HG03159 (cell line): ENCODE data around the gene MGP.

ENCODE experiments used
- ATAC-seq: cut with Tn5 transposase; IDR thresholded peaks from one replicate; pipeline ENCODE4 v1.9.1; 2021; ENCODE audit warnings: mild to moderate bottlenecking, moderate library complexity; ENCODE audit not compliant: unreplicated experiment

Gene MGP

GRCh38 chr12:14885718-14886221, at the start of gene MGP:
Gene MGP, minus strand, starts transcription at chr12:14885854. Its CDS starts 63 bp downstream, at chr12:14885791.
- no peak for ATAC-seq

GRCh38 chr12:14935031-14935430, 49.4 kb upstream of the MGP start:
- ATAC-seq = no peak

- ATAC-seq = no peak
Measured at GRCh38 chr12:14934511-14934910, 48.9 kb upstream of the MGP start.

GRCh38 chr12:14931791-14932560, 46.3 kb upstream of the MGP start:
- ATAC-seq = no peak

- ATAC-seq = no peak
Measured at GRCh38 chr12:14931359-14931758, 45.7 kb upstream of the MGP start.

GRCh38 chr12:14930299-14930698, 44.6 kb upstream of the MGP start:
- no peak for ATAC-seq

- no peak for ATAC-seq
Measured at GRCh38 chr12:14928931-14929330, 43.3 kb upstream of the MGP start.

GRCh38 chr12:14927267-14927666, 41.6 kb upstream of the MGP start:
- no peak for ATAC-seq

GRCh38 chr12:14924541-14924940, 38.9 kb upstream of the MGP start:
- ATAC-seq = no peak

- no peak for ATAC-seq
Measured at GRCh38 chr12:14923944-14924343, 38.3 kb upstream of the MGP start.

- ATAC-seq = no peak
Measured at GRCh38 chr12:14921218-14921617, 35.6 kb upstream of the MGP start.

GRCh38 chr12:14920475-14921126, 34.9 kb upstream of the MGP start:
- no peak for ATAC-seq

- ATAC-seq = no peak
Measured at GRCh38 chr12:14919455-14919854, 33.8 kb upstream of the MGP start.

GRCh38 chr12:14915736-14916135, 30.1 kb upstream of the MGP start:
- no peak for ATAC-seq

- ATAC-seq = no peak
Measured at GRCh38 chr12:14913381-14913781, 27.7 kb upstream of the MGP start.

- no peak for ATAC-seq
Measured at GRCh38 chr12:14911131-14911530, 25.5 kb upstream of the MGP start.

- no peak for ATAC-seq
Measured at GRCh38 chr12:14910090-14910915, 24.6 kb upstream of the MGP start.

GRCh38 chr12:14907953-14908352, 22.3 kb upstream of the MGP start:
- no peak for ATAC-seq

GRCh38 chr12:14906114-14906513, 20.5 kb upstream of the MGP start:
- ATAC-seq = no peak

GRCh38 chr12:14905269-14906004, 19.8 kb upstream of the MGP start:
- no peak for ATAC-seq

- ATAC-seq = no peak
Measured at GRCh38 chr12:14904854-14905253, 19.2 kb upstream of the MGP start.
